ENCODE data around the gene SUSD4.

SUSD4 gene, protein sequence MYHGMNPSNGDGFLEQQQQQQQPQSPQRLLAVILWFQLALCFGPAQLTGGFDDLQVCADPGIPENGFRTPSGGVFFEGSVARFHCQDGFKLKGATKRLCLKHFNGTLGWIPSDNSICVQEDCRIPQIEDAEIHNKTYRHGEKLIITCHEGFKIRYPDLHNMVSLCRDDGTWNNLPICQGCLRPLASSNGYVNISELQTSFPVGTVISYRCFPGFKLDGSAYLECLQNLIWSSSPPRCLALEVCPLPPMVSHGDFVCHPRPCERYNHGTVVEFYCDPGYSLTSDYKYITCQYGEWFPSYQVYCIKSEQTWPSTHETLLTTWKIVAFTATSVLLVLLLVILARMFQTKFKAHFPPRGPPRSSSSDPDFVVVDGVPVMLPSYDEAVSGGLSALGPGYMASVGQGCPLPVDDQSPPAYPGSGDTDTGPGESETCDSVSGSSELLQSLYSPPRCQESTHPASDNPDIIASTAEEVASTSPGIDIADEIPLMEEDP

DNA sequence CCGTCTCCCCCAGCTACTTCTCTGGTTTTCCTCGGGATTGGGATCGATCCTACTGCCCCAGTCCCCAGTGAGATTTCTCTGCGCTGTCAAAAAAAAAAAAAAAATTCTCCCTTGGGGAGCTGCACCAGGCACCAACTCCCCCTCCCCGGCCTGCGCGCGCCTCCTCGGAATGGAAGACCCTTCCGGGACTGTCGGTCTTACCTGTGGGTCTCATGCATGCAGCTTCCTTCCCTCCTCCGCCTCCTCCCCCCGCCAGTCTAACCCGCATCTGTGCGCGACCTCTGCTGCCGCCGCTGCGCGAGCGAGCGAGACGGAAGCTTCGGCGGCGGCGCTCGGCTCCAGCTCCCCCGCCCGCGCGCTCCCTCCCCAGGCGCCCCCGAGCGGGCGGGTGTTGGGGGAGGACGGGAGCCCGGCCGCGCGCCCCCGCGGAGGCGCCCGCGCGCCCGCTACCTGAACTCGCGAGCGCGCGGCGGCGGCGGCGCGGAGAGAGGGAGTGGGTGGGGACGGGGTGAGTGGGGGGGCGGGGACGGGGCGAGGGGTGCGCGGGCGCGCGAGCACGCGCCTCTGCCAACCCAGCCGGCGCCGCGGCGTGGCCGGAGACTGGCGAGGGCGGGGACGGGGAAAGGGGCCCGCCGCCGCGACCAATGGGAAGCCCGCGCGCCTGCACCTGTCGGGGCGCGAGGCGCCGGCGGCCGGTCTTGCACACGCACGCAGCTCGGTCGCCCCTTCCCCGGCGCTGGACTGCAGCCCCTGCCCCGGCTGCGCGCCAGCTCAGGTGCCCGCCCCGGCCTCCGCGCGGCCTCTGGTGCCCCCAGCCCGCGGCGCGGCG, at the start of gene SUSD4:
TSS of gene SUSD4 (minus strand) at position 321 of the 829 bp plus-strand sequence. CDS start 751 bp downstream, outside the sequence.
- CTCF ChIA-PET, result interaction anchor here (0.7 to 2.5 kb wide), 4 partner anchors 10 to 230 kb away, joined by 3 to 14 read pairs (median 4); partner anchors contain the start of gene TLR5
- DNase-seq (ENCODE audit: low spot score), result peak; percentile 31
- TF ChIP-seq, protein P1, sequence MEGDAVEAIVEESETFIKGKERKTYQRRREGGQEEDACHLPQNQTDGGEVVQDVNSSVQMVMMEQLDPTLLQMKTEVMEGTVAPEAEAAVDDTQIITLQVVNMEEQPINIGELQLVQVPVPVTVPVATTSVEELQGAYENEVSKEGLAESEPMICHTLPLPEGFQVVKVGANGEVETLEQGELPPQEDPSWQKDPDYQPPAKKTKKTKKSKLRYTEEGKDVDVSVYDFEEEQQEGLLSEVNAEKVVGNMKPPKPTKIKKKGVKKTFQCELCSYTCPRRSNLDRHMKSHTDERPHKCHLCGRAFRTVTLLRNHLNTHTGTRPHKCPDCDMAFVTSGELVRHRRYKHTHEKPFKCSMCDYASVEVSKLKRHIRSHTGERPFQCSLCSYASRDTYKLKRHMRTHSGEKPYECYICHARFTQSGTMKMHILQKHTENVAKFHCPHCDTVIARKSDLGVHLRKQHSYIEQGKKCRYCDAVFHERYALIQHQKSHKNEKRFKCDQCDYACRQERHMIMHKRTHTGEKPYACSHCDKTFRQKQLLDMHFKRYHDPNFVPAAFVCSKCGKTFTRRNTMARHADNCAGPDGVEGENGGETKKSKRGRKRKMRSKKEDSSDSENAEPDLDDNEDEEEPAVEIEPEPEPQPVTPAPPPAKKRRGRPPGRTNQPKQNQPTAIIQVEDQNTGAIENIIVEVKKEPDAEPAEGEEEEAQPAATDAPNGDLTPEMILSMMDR (conservative IDR thresholded peaks at IDR 0.05; ENCODE audit: low read depth), result no peak
- no peak within 1 kb of the TSS for H3K27ac ChIP-seq
- POLR2A ChIA-PET (ENCODE audit: low non-redundant PET), result no interaction called here

DNA sequence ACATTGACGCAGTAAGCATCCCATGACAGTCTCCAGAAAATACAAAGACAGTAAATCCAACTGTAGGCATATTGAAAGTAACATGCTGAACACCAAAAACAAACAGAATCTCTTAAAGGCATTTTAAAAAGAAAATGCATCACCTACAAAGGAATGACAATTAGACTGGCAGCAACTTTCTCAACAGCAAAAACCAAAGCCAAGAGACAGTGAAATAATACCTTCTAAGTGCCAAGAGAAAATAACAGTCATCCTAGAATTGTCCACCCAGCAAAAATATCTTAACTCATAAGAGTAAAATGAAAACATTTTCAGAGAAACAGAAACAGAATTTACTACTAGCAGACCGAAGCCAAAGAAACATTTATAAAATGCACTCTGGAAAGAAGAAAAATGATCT, 49.2 kb upstream of the SUSD4 start:
- TF ChIP-seq, protein P1 (conservative IDR thresholded peaks at IDR 0.05; ENCODE audit: low read depth), result no peak
- no peak for DNase-seq (ENCODE audit: low spot score)
- ChIA-PET POLR2A (ENCODE audit: low non-redundant PET) (no interaction called here), CTCF (no interaction called here)
- no peak overlapping the region for H3K27ac ChIP-seq

DNA sequence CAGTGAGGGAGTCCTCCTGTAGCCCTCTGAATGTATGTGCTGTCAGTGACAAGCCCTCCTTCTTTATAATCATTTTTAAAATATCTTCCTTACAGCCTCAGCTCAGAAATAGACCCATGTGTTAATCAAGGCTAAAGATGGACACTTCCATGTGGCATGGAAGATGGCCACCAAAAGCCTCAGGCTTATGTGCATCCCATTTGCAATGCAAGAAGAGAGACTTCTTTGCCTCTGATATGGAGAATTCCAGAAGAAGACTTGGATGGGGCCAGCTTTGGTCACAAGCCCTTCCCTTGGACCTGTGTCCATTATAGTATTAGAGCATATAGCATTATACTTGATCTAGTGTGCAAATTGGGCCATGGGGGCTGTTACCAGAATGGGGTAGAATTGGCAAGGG, 47.7 kb upstream of the SUSD4 start:
- CTCF ChIA-PET, result interaction anchor here (0.6 to 1.2 kb wide), 2 partner anchors 9 to 269 kb away, joined by 3 read pairs; partner anchors contain the start of gene TLR5
- H3K27ac ChIP-seq, result no peak overlapping the region
- TF ChIP-seq, protein P1 (conservative IDR thresholded peaks at IDR 0.05; ENCODE audit: low read depth), result no peak
- POLR2A ChIA-PET (ENCODE audit: low non-redundant PET), result no interaction called here
- DNase-seq (ENCODE audit: low spot score), result no peak

DNA sequence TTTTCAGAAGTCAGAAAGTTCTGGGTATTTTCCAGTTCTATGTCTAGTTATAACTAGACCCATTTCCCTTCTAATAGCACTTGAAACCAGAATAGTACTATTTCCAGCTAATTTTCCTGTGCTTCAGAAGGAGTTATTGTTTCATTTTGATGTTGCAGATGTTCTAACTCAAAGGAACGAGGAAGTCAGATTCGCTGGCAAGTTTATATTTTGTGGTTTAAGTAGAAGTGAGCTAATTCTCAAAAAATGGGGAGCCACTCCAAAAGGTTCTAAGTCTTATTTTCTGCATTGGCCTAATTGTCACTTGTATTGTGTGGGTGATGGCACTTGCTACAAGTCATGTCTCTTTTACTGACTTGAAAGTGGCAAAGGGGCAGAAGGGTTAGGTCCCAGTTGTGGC, 47.3 kb upstream of the SUSD4 start:
- ChIA-PET CTCF (interaction anchor here (0.6 to 1.2 kb wide), 2 partner anchors 9 to 268 kb away, joined by 3 read pairs; partner anchors contain the start of gene TLR5), POLR2A (ENCODE audit: low non-redundant PET) (no interaction called here)
- TF ChIP-seq, protein P1 (conservative IDR thresholded peaks at IDR 0.05; ENCODE audit: low read depth), result no peak
- no peak overlapping the region for H3K27ac ChIP-seq
- no peak for DNase-seq (ENCODE audit: low spot score)

DNA sequence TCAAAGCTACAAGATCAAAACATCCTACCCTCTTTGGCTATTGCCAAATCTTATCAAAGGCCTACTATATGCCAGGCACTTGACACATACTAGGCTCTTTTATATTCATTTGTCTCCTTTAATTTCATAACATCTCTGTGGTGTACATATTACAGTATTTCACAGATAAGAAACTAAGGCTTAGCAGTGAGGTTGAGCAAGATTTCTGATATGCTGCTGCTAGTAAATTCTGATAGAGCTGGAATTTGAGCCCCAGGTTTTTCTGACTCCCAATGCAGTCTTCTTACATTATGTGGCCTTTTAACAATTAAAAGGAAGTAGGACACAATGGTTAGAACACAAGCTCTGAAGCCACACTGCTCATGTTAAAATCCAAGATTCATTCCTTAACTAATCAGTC, 46.1 kb upstream of the SUSD4 start:
- no peak for DNase-seq (ENCODE audit: low spot score)
- no peak overlapping the region for H3K27ac ChIP-seq
- TF ChIP-seq, protein P1 (conservative IDR thresholded peaks at IDR 0.05; ENCODE audit: low read depth), result no peak
- ChIA-PET POLR2A (ENCODE audit: low non-redundant PET) (no interaction called here), CTCF (no interaction called here)

DNA sequence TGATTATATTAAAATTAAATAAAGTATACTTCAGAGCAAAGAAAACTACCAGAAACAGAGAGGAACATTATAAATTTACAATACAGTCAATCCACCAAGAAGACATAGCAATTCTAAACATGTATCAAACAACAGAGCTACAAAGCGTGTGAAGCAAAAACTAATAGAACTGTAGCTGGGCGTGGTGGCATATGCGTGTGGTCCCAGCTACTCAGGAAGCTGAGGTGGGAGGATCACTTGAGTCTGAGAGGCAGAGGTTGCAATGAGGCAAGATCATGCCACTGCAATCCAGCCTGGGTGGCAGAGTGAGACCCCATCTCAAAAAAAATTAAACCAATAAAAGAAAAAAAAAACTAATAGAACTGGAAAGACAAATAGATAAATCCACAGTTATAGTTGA, 41.5 kb upstream of the SUSD4 start:
- no peak for DNase-seq (ENCODE audit: low spot score)

More for the DNA sequence above, 41.5 kb upstream of the SUSD4 start:
- TF ChIP-seq, protein P1 (conservative IDR thresholded peaks at IDR 0.05; ENCODE audit: low read depth), result no peak
- no peak overlapping the region for H3K27ac ChIP-seq
- CTCF ChIA-PET, result no interaction called here
- POLR2A ChIA-PET (ENCODE audit: low non-redundant PET), result no interaction called here

Data from RWPE1 (cell line).